ENCODE measurements around the gene SSBP3.
"Not testable (repeated sequence)": the region's sequence is repeated elsewhere in the genome, so short reads cannot be mapped to it uniquely, and the experiment has no call there.

DNA sequence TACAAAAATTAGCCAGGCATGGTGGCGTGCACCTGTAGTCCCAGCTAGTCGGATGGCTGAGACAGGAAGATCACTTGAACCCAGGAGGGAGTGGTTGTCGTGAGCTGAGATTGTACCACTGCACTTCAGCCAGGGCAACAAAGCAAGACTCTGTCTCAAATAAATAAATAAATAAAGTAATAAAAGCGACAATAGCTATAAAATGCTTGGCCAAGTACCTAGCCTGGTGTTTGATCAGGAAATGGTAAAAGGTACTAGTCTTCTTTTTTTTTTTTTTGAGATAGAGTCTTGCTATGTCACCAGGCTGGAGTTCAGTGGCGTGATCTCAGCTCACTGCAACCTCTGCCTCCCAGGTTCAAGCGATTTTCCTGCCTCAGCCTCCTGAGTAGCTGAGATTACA lies 12.4 kb upstream of the SSBP3 start:
- not testable (repeated sequence) for TF ChIP-seq EZH2phosphoT487 (IDR thresholded peaks at IDR 0.05; ENCODE audit: insufficient read depth, low read depth); EZH2 (IDR thresholded peaks at IDR 0.05; ENCODE audit: insufficient read depth, poor library complexity, severe bottlenecking)
